ENCODE results near the gene LTV1.

The LTV1 gene

DNA sequence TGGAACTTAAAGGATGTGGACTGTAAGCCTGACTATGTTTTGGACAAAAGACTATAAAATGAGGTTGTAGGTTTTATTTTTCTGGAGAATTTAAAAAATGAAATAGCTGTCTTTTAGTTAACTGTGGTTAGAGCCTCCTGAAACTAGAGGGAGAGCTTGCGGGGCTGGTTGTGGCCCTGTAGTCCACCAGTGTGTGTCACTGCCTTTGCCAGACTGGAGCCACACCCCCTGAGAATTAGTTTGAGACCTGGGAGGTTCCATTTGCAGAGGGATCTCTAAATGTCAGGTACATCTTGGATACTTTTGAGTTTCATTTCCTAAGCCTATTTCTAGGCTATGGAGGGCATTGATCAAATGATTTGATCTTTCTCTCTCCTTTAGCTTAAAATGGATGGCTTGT is 42.0 kb downstream of the LTV1 start:
- no peak for DNase-seq (ENCODE audit: low read depth)

DNA sequence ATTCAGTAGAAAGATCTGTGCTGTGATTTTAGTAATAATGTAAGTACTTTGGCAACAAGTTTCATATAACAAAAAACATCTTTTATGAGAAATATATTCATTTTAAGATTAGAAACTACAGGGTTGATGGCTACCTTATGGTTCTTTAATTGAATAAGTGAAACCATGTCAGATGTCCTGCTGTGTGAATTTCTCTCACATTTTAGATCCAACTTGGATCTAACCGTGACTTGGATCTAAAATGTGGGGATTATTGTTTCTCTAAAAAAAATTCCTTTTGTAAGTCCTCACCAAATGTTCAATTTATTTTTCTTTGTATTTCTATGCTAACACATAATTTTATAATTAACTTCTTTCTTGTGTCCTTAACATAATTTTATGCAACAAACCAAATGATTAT is 51.5 kb downstream of the LTV1 start:
- DNase-seq (ENCODE audit: low read depth), result no peak

DNA sequence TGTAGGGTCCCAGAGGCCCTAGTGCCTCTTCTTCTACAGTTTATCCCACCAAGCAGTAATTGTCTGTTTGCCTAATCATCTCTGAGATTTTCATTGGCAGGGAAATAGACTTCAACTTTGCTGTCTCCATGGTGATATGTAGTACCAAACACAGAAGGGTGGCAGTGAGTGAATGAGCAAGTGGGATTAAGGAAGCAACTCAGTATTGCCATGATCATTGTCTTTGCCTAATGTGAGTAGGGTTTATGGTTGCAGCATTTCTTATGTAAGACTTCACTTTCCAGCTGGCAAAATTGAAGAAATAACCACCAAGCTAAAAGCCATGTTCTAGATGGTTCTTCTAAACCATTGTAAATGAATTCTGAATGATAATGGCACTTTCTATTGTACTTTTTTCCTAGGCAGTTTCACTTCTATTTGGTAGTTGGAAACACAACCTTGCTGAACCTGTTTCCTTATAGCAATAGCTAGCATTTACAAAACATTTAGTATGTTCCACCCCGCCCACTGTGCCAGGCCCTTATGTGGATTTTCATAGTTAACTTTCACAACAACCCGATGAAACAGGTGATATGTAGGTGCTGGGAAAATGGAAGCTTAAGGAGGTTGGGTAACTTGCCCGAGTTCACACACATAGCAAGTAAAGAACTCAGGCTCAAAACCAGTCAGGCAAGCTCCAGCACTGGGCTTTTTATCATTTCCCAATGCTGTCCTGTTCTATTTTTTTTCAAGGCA is 53.2 kb downstream of the LTV1 start:
- no peak for DNase-seq (ENCODE audit: low read depth)

DNA sequence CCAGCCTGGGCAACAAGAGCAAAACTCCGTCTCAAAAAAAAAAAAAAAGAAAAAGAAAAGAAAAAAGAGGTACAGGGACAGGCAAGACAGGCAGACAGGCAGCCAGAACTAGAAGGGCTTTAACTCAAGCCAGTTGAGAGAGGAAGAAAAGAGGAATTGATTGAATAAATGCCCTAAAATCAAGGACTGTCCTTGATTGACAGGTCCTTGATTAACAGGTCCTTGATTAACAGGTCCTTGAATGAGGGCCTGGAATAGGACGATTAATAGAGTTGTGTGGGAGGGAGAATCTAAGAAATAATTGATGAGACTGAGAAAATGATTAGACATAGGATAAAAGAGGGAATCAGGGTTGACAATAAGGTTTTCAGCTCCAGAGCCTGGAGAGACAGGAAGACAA is 57.2 kb downstream of the LTV1 start:
- no peak for DNase-seq (ENCODE audit: low read depth)

DNA sequence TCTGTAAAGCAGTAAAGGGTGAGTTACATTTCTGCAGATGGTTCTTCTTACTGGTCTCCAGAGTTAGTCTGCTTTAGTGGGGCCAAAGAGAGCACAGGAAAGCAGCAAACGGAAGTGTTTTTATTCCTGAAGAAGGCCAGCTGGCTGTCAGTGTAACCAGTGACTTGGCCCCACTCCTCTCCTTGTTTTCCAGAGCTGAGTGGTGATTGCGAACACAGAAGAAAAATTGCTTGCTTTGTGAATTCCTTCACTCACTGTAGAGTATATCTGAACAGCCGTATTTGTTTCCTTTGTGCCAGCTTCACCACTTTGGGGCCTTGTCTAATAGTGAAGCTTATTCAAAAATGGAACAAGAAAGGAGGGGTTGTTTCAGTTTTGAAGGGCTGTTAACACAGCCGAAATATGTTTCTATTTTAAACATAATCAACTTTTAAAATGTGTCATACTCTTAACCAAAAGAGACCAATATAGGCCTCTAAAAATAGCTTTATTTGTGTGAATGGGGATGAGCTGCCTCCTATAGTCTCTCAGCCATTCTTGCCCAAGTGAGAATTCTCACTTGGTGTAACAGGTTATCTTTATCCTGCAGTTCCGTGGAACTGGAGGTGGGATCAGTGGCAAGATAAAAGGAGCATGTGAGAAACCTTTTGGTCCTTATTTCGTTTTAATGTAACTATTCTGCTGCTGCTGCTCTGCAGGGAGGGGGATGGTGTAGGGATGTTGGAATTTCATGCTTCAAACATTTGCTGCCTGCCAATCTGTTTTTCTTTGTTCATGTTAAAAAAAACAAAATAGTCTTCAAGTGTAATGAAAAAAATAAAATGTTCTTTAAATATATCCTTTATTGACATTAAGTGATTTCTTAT is 59.0 kb downstream of the LTV1 start:
- no peak for DNase-seq (ENCODE audit: low read depth)

DNA sequence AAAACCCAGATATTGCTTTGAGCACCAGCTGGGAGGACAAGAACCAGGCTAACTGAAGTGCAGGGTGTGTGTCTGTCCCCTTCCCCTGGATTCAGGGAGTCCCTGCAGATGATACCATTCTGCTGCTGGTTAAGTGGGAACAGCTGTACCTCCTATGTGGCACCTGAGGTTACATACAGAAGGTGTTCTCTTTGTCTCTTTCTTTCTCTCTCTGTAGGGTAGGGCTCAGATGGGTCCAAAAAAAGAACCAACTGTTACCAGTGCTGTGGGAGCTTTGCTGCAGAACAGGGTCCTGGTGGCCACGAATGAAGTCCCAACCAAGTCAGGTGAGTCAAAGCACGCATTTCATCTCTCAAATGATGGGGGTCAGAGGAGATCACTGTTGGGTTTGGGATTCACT is 59.7 kb downstream of the LTV1 start:
- DNase-seq (ENCODE audit: low read depth), result no peak

DNA sequence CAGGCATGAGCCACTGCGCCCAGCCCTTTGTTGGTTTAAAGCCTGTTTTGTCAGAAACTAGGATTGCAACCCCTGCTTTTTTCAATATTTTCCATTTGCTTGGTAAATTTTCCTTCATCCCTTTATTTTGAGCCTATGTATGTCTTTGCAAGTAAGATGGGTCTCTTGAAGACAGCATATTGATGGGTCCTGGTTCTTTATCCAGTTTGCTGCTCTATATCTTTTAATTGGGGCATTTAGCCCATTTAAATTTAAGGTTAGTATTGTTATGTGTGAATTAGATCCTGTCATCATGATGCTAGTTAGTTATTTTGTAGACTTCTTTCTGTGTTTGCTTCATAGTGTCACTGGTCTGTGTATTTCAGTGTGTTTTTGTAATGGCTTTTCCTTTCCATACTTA is 67.9 kb downstream of the LTV1 start:
- no peak for DNase-seq (ENCODE audit: low read depth)

DNA sequence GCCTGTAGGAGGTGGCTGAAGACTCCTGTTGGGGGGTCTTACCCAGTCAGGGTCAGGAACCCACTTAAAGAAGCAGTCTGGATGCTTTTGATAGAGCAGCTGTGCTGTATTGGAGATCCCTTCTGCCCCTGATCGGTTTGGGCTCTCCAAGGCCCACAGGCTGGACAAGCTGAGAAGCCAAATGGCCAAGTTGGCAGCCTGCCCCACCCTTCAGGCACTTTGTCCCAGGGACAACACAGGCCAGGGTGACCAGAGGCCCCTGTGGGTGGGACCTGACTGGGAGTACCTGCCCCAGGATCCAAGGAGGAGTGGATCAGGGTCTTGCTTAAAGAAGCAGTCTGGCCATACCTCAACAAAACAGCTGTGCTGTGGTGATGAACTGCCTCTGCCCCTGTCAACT is 69.5 kb downstream of the LTV1 start:
- DNase-seq (ENCODE audit: low read depth), result no peak
